Esophagus squamous epithelium (tissue), 4 donors: ENCODE measurements around the gene CNPY1.

Experiments
- CTCF ChIP-seq, 6 experiments: fragments of 450-650 bp in 4 of 6; fragments of 200-600 bp in 2 of 6; sonication (generic) in 2 of 6; IDR thresholded peaks; one replicate each; pipeline ENCODE4 v1.5.1; 2016 to 2019; ENCODE audit warnings: antibody characterized with exemption in 6 of 6, mild to moderate bottlenecking in 4 of 6, moderate library complexity in 4 of 6
- POLR2A ChIP-seq, 4 donors: fragments of 450-650 bp; IDR thresholded peaks; one replicate each; pipeline ENCODE4 v1.6.1; 2017; ENCODE audit warnings: antibody characterized with exemption in 4 of 4, mild to moderate bottlenecking in 4 of 4, moderate library complexity in 3 of 4

- no peak for TF ChIP-seq CTCF (IDR thresholded peaks at IDR 0.05)
- TF ChIP-seq POLR2A (IDR thresholded peaks at IDR 0.05) = no peak
Observed at GRCh38 chr7:155463114-155463811, 83.1 kb downstream of the CNPY1 start.
